ENCODE measurements around the gene HEYL. TPM values are rescaled to one million over a fixed set of nuclear protein-coding genes. Genes with fewer than 3 reads are reported as not detected.
A peak's percentile ranks its signal among the peaks of the same experiment; 100 is the strongest.

HEYL gene
- total RNA-seq, 1 experiment from 2014 or later = 52.6 TPM

- DNase-seq (ENCODE audit: low read depth) = no peak
Measured at GRCh38 chr1:39666772-39667171, 27.3 kb upstream of the HEYL start.

DNA sequence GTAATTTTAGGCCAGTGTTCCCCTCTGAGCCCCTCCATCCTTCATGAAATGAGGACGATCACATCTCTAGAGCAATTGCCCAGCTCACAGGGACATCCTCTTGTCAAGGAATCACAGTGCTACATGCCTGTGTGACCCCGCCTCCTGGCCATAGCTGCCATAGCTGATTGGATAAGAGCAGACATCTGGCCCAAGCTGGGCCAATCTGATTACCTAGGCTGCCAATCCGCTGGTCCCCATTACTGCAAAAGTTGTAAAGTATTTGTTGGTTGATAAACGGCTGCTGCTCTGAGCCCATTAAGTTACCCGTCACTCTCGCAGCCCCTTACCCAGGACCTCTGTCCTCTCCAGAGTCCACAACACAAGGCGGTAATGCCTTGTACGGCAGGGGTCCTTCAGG is 24.1 kb upstream of the HEYL start:
- DNase-seq (ENCODE audit: low read depth) = no peak

GRCh38 chr1:39662861-39663260 is 23.4 kb upstream of the HEYL start:
- DNase-seq (ENCODE audit: low read depth) = no peak

GRCh38 chr1:39659538-39659937 is 20.1 kb upstream of the HEYL start:
- DNase-seq (ENCODE audit: low read depth) = no peak

DNA sequence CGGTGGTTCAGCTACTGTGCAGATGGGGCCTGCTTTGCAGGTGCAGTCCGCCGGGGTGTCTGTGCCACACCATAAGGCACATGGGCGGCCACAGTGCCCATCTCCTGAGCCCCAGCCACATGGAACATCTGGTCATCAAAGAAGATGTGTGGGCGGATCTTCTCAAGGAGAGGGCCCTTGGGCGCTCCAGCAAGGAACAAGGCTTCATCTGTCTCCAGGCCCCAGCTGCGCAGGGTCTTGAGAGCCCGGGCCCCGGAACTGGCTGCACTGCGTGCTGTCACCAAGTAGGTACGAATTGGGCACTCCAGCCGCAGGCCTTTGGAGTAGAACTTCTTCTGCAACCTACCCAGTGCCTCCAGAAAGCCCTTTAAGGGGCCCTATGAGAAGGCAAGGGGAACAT is 19.7 kb upstream of the HEYL start:
- DNase-seq (ENCODE audit: low read depth) = no peak

- peak; percentile 81 for DNase-seq (ENCODE audit: low read depth)
Measured at GRCh38 chr1:39657923-39658485, 18.6 kb upstream of the HEYL start.

DNA sequence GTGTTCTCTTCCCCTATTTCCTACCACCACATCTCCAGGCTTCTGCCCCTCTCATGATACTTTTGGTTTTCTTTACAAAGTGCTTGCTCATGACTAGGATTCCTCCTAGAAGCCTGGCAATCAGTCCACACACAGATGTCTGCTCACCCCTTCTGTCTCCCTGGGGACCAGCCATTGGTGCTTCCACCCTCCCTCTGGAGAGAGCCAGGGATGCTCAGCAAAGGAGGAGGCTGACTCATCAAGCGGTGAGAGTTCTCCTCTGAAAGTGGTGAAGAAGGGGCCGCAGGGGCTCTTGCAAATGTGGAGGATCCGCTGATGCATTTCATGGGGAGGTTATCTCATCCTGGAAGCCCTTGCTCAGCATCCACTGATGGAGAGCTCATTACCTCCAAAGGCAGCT is 18.0 kb upstream of the HEYL start:
- peak; percentile 66 for DNase-seq (ENCODE audit: low read depth)

- DNase-seq (ENCODE audit: low read depth) = no peak
Measured at GRCh38 chr1:39656391-39656790, 16.9 kb upstream of the HEYL start.

- DNase-seq (ENCODE audit: low read depth) = no peak
Measured at GRCh38 chr1:39655578-39656268, 16.3 kb upstream of the HEYL start.

DNA sequence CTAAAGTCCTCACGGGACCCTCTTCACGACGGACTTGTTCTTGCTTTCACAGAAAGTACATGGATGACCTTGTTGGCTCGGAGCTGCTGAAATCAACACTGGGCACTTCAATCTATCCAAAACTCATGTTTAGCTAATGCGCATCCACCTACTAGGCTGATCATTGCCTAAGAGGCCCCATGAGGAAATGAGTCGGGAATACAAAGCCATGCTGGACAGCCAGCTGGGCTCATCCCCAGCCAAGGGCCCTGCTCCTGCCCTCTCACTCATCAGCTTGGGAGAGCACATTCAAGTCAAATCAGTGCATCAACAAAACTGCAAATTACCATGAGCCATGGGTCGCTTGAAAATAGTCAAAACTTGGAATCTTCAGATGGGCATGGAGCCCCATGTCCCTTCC is 14.8 kb upstream of the HEYL start:
- DNase-seq (ENCODE audit: low read depth) = no peak

DNA sequence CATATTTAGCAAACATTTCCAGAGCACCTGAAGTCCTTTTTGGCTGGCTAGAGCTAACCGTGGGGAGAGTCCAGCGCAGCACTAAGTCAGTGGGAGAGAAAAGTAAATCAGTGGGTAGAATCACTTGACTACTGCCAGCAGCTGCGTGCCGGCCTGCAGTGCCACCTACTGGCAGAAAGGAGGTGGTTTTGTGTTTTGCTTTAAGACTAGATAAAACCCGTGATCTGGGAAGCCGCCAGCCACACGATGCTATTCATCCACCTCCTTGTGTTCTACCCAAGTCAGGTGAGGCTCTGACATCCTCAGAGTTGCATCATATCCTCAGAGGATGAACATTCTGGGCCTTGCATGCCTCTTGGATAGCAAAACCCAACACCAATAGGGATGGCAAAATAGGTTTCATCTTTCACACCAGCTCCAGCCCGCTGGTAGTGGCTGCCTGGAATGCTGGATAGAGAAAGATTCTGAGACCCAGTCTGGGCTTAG is 14.1 kb upstream of the HEYL start:
- peak; percentile 78 for DNase-seq (ENCODE audit: low read depth)

DNA sequence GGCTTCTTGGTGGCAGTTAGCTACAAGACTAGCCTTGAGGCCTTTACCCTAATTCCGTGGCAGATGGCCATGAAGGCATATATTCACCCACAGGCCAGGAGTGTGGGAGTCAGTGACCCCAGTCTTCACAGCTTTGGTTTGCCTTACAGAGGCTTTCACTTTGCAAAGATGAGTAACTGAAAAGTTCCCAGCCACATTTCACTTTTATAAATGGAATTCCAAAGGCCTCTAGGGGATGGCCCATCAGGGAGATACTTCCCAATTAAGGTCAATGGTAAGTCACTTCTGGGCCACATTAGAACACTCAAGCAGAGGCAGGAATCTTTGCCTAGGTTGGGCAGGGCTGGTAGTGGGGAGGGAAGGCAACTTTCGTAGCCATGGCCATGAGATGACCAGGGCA is 13.1 kb upstream of the HEYL start:
- DNase-seq (ENCODE audit: low read depth) = peak; percentile 48

DNA sequence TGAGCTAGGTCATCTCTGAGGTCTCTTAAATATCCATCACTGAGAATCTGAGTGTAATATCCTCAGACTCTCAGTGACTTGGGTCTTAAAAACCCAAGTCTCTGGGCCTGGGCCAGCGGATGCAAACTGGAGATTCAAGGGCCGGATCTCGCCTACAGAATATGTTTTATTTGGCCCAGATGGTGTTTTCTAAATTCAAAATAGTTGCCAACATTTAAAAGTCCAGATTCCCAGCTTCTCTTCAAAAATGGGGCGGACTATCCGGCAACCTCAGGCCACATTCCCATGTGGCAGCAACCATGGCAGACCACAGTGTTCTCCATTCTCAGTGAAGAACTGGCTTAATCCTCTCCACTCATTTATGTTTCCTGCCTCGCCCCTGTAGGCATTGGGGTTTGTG is 12.7 kb upstream of the HEYL start:
- no peak for DNase-seq (ENCODE audit: low read depth)

DNA sequence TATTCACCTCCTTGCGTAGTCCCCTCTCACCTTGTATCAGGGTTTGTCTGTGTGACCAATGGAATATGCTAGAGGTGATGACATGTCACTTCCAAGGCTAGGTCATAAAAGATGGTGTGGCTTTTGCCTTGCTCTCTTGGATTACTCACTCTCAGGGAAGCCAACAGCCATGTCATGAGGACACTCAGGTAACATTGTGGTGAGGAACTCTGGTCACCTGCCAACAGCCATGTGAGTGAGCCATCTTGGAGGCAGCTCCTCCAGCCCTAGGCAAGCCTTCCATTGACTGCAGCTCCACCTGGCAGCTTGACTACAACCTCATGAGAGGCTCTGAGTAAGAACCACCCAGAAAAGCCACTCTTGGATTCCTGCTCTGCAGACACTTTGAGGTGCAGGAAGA is 11.0 kb upstream of the HEYL start:
- no peak for DNase-seq (ENCODE audit: low read depth)

DNA sequence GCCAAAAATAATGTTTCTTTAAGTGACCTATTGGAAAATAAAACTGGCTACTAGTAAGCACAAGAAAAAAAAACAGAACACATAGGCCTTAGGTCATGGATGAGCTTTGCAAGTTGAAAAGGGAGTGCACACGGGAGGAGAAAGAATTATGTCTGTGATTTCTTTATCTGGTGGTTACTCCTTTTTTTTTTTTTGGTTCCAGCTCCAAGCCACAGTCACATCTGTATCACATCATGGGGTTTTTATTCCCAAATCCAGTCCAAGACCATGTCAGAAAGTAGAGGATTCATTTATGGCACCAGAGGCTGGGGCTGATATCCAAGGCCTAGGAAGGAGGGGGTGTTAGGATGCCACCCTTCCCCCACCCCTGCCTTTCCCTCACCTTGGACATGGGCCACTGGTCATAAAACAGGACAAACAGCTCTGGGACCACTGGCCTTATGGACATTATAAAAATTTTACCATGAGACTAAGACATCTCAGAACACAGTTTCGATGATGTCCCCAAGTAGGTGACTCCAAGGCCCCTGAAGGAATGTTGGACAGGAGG is 10.3 kb upstream of the HEYL start:
- DNase-seq (ENCODE audit: low read depth) = no peak

DNA sequence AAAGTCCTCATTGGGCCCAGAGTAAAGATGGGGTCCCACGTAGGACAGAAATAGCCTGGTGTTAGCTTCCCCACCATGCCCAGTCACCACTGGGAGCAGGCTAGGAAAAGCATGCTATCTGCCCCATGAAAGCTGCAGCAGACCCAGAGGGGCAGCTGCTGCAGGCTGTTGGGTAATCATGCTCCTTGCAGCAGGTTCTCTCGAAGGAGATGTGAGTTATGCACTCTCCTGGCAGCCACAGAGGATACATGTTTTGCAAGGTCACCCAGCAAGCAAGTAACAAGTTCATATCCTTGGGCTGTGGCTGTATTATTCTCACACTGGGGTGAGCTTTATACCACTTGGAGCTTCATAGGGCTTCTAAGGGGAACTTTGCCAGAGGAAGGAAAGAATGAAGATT is 9.1 kb upstream of the HEYL start:
- DNase-seq (ENCODE audit: low read depth) = peak; percentile 81

GRCh38 chr1:39647247-39647646 is 7.8 kb upstream of the HEYL start:
- no peak for DNase-seq (ENCODE audit: low read depth)

GRCh38 chr1:39646232-39647081 is 7.0 kb upstream of the HEYL start:
- peak; percentile 100 for DNase-seq (ENCODE audit: low read depth)

DNA sequence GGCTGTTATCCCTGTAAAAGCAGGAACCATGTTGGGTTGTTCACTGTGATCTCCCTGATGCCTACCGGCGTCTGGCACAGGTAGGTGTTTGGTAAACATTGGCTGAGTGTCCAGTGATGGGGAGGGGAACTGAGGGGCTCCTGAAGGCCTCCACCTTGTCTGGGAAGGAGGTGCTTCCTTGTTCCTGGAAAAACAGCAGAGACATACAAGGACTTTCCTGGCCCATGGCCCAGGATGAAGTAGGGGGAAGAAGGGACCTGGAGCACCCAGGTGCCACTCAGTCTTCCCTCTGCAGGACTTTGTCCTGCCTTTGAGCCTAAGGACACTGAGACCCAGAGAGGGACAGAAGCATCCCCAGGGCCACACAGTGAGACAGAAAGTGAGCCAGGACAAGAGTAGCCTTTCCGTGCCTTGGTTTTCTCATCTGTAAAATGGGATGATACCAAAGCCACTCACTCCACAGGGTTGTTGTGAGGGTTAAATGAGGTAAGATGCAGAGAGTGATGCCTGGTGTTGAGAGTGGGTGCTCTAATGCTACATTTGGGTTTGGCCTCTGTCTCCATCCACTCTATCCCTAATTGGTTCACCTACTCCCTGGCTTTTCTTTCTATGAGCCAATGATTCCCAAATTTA is 6.1 kb upstream of the HEYL start:
- no peak for DNase-seq (ENCODE audit: low read depth)

DNA sequence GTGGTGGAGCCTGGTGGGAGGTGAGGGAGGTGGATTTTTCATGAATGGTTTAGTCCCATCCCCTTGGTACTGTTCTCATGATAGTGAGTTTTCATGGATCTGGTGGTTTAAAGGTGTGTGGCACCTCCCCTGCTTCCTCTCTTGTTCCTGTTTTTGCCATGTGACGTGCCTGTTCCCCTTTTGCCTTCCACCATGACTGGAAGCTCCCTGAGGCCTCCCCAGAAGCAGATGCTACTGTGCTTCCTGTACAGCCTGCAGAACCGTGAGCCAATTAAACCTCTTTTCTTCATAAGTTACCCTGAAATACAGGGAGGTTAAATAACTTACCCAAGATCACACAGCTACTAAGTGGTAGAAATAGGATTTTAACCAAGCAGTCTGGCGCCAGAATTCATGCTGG is 4.3 kb upstream of the HEYL start:
- no peak for DNase-seq (ENCODE audit: low read depth)

DNA sequence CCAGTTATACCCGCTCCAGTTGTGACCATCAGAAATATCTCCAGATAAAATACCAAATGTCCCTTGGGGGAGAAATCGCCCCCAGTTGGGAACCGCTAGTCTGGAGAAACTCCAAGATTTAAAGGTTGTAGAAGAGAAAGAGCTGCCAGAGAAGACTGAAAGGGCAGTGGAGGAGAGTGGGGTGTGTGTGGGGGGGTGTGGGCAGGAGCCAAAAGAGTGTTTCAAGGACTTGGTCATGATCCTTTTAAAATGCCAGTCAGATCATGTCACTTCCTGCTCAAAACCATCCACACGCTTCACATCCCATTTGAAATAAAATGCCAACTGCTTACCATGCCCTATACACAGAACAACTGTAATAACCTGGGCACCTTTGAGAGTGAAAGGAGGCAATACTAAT is 3.4 kb upstream of the HEYL start:
- peak; percentile 95 for DNase-seq (ENCODE audit: low read depth)

DNA sequence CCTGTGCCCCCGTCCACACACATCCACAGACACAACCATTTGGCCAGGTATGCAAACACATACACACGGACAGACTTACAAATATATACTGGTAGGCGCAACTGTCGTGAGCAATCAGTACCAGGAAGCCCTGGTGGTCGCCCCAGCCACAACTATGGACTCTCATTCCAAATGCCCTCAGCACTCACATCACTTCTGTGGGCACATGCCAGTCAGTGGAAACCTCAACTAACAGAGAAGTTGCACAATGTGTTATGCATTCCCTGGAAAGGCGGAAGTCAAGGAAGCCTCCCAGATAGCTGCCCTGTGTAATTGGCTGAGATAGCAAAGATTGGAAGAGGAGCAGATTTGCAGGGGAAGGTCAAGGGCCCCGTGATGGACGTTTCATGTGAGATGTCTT is 1.4 kb upstream of the HEYL start:
- peak; percentile 84 for DNase-seq (ENCODE audit: low read depth)

Measured in LHCN-M2 (cell line).